H1 (cell line): ENCODE results near the gene APLN. TPM values are rescaled to one million over a fixed set of nuclear protein-coding genes. Genes with fewer than 3 reads are reported as not detected.

Experiments
- GABPA ChIP-seq: IDR thresholded peaks from 2 replicates; pipeline ENCODE4 v1.6.1; 2011; ENCODE audit warnings: mild to moderate bottlenecking, low read length, moderate library complexity, borderline replicate concordance; ENCODE audit not compliant: insufficient read depth
- RFX5 ChIP-seq: IDR thresholded peaks from 2 replicates; pipeline ENCODE4 v1.6.1; 2011; ENCODE audit warnings: low read depth, low read length, improper control_type of control experiment, borderline replicate concordance
- TAF7 ChIP-seq: optimal IDR thresholded peaks from 2 replicates; pipeline ENCODE3; 2011; ENCODE audit warnings: low read depth, mild to moderate bottlenecking, inconsistent platforms, low read length, moderate library complexity, borderline replicate concordance
- TBP ChIP-seq: IDR thresholded peaks from 2 replicates; pipeline ENCODE4 v1.6.1; 2011; ENCODE audit warnings: low read depth, low read length, improper control_type of control experiment
- polyA plus RNA-seq, 7 experiments: library from polyadenylated mRNA; depleted of rRNA in 3 of 7; stranded (reverse) in 5 of 7; unstranded in 2 of 7; fragments of >200 nt in 5 of 7; fragments of 200-250 nt in 2 of 7; gene quantifications; 1 replicate in 5 of 7; 2 replicates in 1 of 7; 4 replicates in 1 of 7; pipeline versions ENCODE4 v1.2.1 to v1.2.3, GENCODE V29; 2011 to 2013; ENCODE audit warnings: missing spikeins in 2 of 7, mixed read lengths in 2 of 7
- total RNA-seq: library from RNA; stranded (reverse); fragmentation: NEBNext Ultra II Directional; extraction: Animal tissue kit (Norgen Biotek cat#: 25700); gene quantifications from 2 replicates; pipeline ENCODE4 v1.2.1, GENCODE V29; 2021
- TF ChIP-seq, protein P1 (sequence below): IDR thresholded peaks from 2 replicates; pipeline ENCODE4 v1.6.1; 2012; ENCODE audit warnings: inconsistent platforms

Gene APLN
- total and polyA plus RNA-seq, 2 of the 8 experiments (the other 6 are each of a cell fraction or from before 2014, with no cell fraction given), result 1.1 to 1.8 TPM

DNA sequence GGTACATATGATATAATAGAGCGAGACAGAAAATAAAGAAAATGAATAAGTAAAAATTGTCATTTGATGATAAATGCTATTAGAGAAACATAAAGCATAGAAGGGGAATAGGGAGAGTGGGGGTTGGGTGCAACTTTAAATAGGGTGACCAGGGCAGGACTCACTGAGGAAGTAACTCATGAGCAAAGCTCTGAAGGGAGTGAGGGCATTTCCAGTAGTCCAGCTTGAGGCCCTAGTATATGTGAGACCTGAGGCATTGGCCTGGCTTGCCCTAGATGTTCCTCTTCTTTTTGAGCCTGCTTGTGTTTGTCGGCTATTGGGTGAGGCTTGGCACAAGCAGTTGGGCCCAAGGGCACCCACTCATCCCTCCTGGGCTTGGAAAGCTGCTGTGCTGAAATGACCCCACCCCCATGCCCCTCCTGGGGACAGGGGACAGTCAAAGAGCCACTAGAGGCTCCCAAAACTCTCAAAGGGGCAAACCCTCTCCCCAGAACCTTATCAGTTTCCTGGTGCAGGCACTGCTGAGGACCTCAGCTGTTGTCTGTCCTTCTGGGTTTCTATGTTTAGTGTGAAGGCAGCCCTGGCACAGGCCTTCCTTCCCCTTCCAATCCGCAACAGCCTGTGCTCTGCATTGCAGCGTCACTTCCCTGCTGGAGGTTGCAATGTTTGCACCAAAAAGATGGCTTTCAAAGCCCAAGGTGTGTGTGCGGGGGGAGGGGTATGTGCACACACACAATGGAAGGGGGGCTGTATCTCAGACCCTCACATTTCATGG lies 40.1 kb downstream of the APLN start (continued):
- no peak for TF ChIP-seq TBP
- TF ChIP-seq GABPA, result no peak
- TF ChIP-seq, protein P1, sequence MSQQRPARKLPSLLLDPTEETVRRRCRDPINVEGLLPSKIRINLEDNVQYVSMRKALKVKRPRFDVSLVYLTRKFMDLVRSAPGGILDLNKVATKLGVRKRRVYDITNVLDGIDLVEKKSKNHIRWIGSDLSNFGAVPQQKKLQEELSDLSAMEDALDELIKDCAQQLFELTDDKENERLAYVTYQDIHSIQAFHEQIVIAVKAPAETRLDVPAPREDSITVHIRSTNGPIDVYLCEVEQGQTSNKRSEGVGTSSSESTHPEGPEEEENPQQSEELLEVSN, result no peak
- no peak for TF ChIP-seq RFX5
- TF ChIP-seq TAF7, result no peak
- TF ChIP-seq, all 59 proteins: peak for 0
